ENCODE results near the gene NCKAP5L. TPM values are rescaled to one million over a fixed set of nuclear protein-coding genes. Genes with fewer than 3 reads are reported as not detected.
"Not testable (repeated sequence)": the region's sequence is repeated elsewhere in the genome, so short reads cannot be mapped to it uniquely, and the experiment has no call there.

The NCKAP5L gene
- total RNA-seq, 1 donor from 2014 or later, result 34.5 TPM

- Mint-ChIP-seq H3K4me1 (ENCODE audit: low read depth) (no peaks in the 10 kb centered on the region), H3K9me3 (ENCODE audit: low read depth) (no peaks in the 10 kb centered on the region), H3K4me3 (ENCODE audit: low read depth) (no peak overlapping the region), H3K27me3 (peaks cover 30% of the 10 kb centered on the region), H3K27ac (no peak overlapping the region), H3K36me3 (ENCODE audit: insufficient read depth) (no peaks in the 10 kb centered on the region)
- TF ChIP-seq CTCF (IDR thresholded peaks at IDR 0.05; ENCODE audit: unreplicated experiment), result no peak
- no peak for DNase-seq (ENCODE audit: low spot score, unreplicated experiment)
Observed at GRCh38 chr12:49777341-49777740, 50.9 kb downstream of the NCKAP5L start.

- Mint-ChIP-seq H3K36me3 (ENCODE audit: insufficient read depth) (no peaks in the 10 kb centered on the region), H3K27ac (no peak overlapping the region), H3K27me3 (peaks cover 27% of the 10 kb centered on the region), H3K4me3 (ENCODE audit: low read depth) (no peak overlapping the region), H3K9me3 (ENCODE audit: low read depth) (no peaks in the 10 kb centered on the region), H3K4me1 (ENCODE audit: low read depth) (no peaks in the 10 kb centered on the region)
- no peak for DNase-seq (ENCODE audit: low spot score, unreplicated experiment)
- TF ChIP-seq CTCF (IDR thresholded peaks at IDR 0.05; ENCODE audit: unreplicated experiment), result no peak
Observed at GRCh38 chr12:49776858-49777257, 51.4 kb downstream of the NCKAP5L start.

- peak; percentile 69 for TF ChIP-seq CTCF (IDR thresholded peaks at IDR 0.05; ENCODE audit: unreplicated experiment)
- DNase-seq (ENCODE audit: low spot score, unreplicated experiment), result no peak
- Mint-ChIP-seq H3K4me1 (ENCODE audit: low read depth) (no peaks in the 10 kb centered on the region), H3K27me3 (peaks cover 27% of the 10 kb centered on the region), H3K27ac (no peak overlapping the region), H3K9me3 (ENCODE audit: low read depth) (no peaks in the 10 kb centered on the region), H3K4me3 (ENCODE audit: low read depth) (no peak overlapping the region), H3K36me3 (ENCODE audit: insufficient read depth) (no peaks in the 10 kb centered on the region)
Observed at GRCh38 chr12:49776413-49776812, 51.8 kb downstream of the NCKAP5L start.

- H3K4me1 Mint-ChIP-seq (ENCODE audit: low read depth); H3K27ac Mint-ChIP-seq; DNase-seq (ENCODE audit: low spot score, unreplicated experiment); H3K9me3 Mint-ChIP-seq (ENCODE audit: low read depth); H3K27me3 Mint-ChIP-seq; H3K36me3 Mint-ChIP-seq (ENCODE audit: insufficient read depth); H3K4me3 Mint-ChIP-seq (ENCODE audit: low read depth): not testable (repeated sequence)
Observed at GRCh38 chr12:49773102-49773501, 55.1 kb downstream of the NCKAP5L start.

GRCh38 chr12:49767333-49767732 lies 60.9 kb downstream of the NCKAP5L start:
- no peak for DNase-seq (ENCODE audit: low spot score, unreplicated experiment)
- no peaks in the 10 kb centered on the region for H3K27me3 Mint-ChIP-seq
- no peak for TF ChIP-seq CTCF (IDR thresholded peaks at IDR 0.05; ENCODE audit: unreplicated experiment)
- H3K9me3 Mint-ChIP-seq (ENCODE audit: low read depth), result no peaks in the 10 kb centered on the region
- H3K27ac Mint-ChIP-seq, result no peak overlapping the region
- H3K4me1 Mint-ChIP-seq (ENCODE audit: low read depth), result peaks cover 3% of the 10 kb centered on the region
- H3K4me3 Mint-ChIP-seq (ENCODE audit: low read depth), result no peak overlapping the region
- peaks cover 13% of the 10 kb centered on the region for H3K36me3 Mint-ChIP-seq (ENCODE audit: insufficient read depth)

GRCh38 chr12:49766115-49766455 lies 62.1 kb downstream of the NCKAP5L start:
- no peak for TF ChIP-seq CTCF (IDR thresholded peaks at IDR 0.05; ENCODE audit: unreplicated experiment)
- Mint-ChIP-seq H3K27ac (no peak overlapping the region), H3K27me3 (no peaks in the 10 kb centered on the region), H3K36me3 (ENCODE audit: insufficient read depth) (peaks cover 20% of the 10 kb centered on the region), H3K4me1 (ENCODE audit: low read depth) (peaks cover 3% of the 10 kb centered on the region), H3K4me3 (ENCODE audit: low read depth) (no peak overlapping the region), H3K9me3 (ENCODE audit: low read depth) (no peaks in the 10 kb centered on the region)
- DNase-seq (ENCODE audit: low spot score, unreplicated experiment), result no peak

Data from progenitor cell of endocrine pancreas (in vitro differentiated cells).